ENCODE data around the gene MED25.
"Not testable (repeated sequence)": the region's sequence is repeated elsewhere in the genome, so short reads cannot be mapped to it uniquely, and the experiment has no call there.

Gene MED25

DNA sequence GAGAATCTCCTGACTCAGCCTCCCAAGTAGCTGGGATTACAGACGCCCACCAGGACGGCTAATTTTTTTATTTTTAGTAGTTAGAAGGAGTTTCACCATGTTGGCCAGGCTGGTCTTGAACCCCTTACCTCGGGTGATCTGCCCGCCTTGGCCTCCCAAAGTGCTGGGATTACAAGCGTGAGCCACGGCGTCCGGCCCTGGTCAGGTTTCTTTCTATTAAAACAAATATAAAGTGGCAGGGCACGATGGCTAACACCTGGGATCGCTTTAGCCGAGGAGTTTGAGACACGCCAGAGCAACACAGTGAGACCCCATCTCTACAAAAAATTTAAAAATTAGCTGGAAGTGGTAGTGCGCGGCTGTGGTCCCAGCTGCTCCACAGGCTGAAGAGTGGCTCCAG lies 1.5 kb upstream of the MED25 start:
- DNase-seq (ENCODE audit: low read depth), result no peak

- DNase-seq (ENCODE audit: low read depth), result no peak
Measured at GRCh38 chr19:49818649-49819370, 721 bp downstream of the MED25 start.

DNA sequence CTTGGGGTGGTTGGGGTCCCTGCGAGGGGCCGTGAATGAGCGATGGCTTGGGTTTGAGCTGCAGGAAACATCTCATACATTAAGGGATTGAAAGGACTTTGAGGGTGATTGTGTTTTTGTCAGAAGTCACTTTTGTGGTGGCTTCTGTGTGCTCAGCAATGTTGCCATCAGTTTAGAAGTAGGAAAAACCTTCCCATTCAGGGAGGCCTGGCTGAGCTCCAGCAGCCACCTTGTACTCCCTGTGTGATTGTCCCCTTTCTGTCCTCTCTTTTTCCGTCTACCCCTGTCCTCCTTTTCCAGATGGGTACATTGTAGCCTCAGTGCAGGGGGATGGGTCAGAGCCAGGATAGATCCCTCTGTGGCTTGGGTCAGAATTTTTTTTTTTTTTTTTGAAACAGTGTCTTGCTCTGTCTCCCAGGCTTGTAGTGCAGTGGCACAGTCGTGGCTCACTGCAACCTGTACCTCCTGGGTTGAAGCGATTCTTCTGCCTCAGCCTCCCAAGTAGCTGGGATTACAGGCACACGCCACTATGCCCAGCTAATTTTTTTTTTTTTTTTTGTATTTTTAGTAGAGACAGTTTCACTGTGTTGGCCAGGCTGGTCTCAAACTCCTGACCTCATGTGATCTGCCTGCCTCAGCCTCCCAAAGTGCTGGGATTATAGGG lies 1.5 kb downstream of the MED25 start:
- not testable (repeated sequence) for DNase-seq (ENCODE audit: low read depth)

- no peak for DNase-seq (ENCODE audit: low read depth)
Measured at GRCh38 chr19:49820125-49820524, 2.0 kb downstream of the MED25 start.

DNA sequence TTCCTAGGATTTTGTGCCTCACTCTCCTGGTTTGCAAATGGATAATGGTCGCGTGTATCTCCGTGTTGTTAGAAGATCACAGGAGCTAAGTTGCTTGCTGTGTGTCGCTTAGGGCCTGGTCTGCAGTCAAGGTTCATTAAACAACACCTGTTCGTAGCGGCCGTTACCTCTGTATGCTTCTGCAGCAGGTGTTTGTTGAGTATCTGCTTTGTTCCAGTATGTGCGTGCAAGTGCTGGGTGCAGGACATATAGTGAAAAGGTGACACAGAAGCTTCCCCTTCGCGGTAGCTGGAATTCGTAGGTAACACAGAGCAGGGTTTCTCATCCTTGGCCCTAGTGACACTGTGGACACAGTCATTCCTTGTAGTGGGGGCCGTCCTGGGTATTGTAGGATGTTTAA lies 5.4 kb downstream of the MED25 start:
- DNase-seq (ENCODE audit: low read depth), result no peak

DNA sequence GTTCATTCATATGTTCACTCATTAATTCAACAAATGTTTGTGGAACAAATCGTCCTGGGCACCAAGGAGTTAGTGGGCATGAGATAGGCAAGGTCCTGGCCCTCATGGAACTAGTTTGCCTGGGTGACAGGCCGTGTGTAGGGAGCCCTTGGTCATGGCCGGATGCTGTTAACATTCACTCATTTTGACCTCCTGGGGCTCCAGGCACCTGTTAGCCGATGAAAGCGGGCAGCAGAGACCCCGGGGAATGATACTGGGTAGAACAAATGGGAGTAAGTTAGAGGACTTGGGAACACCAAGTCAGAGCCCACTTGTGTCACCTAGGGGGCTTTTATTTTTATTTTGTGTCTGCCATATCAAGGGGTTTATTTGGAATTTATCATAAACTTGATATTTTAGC lies 6.6 kb downstream of the MED25 start:
- DNase-seq (ENCODE audit: low read depth), result no peak

- no peak for DNase-seq (ENCODE audit: low read depth)
Measured at GRCh38 chr19:49827034-49827433, 8.9 kb downstream of the MED25 start.

GRCh38 chr19:49829200-49829599 lies 11.1 kb downstream of the MED25 start:
- no peak for DNase-seq (ENCODE audit: low read depth)

- no peak for DNase-seq (ENCODE audit: low read depth)
Measured at GRCh38 chr19:49829721-49830120, 11.6 kb downstream of the MED25 start.

DNA sequence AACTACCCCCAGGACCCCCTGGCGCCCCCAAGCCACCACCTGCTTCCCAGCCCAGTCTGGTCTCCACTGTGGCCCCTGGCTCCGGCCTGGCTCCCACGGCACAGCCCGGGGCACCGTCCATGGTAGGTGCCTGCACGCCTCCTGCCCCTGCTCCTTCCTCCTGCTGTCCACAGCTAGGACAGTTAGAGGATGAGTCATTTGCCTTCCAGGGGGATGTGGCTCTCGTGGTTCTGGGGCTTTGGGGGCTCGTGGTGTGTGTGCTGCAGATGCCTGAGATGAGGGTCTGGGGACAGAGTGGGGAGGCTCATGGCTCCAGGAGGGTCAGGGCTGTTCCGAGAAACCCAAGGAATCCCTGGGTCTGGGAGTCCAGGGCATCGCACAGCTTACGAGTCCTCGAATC lies 12.7 kb downstream of the MED25 start:
- no peak for DNase-seq (ENCODE audit: low read depth)

- no peak for DNase-seq (ENCODE audit: low read depth)
Measured at GRCh38 chr19:49831592-49831991, 13.5 kb downstream of the MED25 start.

GRCh38 chr19:49832556-49832955 lies 14.5 kb downstream of the MED25 start:
- no peak for DNase-seq (ENCODE audit: low read depth)

GRCh38 chr19:49833599-49833998 lies 15.5 kb downstream of the MED25 start:
- DNase-seq (ENCODE audit: low read depth), result no peak

DNA sequence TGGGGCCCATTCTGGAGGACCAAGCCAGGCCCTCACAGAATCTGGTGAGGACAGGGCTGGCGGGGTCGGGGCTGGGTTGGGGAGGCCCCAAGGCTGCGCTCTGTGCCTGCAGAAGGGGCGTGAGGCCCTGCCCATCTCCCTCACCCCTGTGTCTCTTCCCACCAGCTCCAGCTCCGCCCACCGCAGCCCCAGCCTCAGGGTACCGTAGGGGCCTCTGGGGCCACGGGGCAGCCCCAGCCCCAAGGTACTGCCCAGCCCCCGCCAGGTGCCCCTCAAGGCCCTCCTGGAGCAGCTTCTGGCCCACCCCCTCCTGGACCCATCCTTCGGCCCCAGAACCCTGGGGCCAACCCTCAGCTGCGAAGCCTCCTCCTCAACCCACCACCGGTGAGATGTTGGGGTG lies 17.5 kb downstream of the MED25 start:
- DNase-seq (ENCODE audit: low read depth), result no peak

- no peak for DNase-seq (ENCODE audit: low read depth)
Measured at GRCh38 chr19:49836176-49837008, 18.3 kb downstream of the MED25 start.

GRCh38 chr19:49837009-49837310 lies 18.9 kb downstream of the MED25 start:
- no peak for DNase-seq (ENCODE audit: low read depth)

GRCh38 chr19:49837425-49837824 lies 19.3 kb downstream of the MED25 start:
- no peak for DNase-seq (ENCODE audit: low read depth)

- DNase-seq (ENCODE audit: low read depth), result no peak
Measured at GRCh38 chr19:49838885-49839588, 20.9 kb downstream of the MED25 start.

DNA sequence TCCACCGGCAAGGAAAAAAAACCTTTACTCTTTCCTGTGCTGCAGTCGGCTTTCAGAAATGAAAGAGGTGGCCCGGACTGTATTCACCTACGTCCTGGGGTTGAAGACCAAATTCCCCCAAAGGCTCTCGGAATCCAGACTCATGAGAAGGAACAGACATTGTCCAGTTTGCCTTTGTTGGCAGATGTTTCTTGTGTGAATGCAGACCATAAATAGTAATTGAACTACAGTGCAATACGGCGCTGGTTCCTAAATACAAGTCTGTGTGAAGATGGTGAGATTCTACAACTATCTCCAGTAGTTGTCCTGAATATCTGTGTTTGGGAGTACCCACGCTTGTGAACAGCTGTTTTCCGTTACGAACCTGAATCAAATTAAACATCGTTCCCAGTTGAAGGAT lies 21.6 kb downstream of the MED25 start:
- DNase-seq (ENCODE audit: low read depth), result no peak

DNA sequence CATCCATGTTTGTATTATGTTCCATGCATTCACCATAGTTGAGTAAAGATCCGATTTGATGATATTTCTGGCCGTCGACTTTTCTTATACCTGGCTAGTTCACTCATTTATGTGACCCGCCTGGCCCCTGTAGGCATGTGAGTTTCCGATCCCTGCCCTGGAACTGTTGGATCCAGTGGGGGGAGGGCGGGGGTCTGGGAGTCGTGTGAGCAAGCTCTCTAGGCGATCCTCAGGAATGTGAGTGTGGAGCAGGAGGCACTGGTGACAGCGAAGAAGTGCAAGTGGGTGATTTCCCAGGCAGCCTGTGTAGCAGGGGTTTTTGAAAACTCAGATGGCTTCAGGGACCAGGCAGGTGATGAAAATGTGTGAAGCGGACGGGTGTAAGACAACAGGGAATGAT lies 22.2 kb downstream of the MED25 start:
- DNase-seq (ENCODE audit: low read depth), result no peak

DNA sequence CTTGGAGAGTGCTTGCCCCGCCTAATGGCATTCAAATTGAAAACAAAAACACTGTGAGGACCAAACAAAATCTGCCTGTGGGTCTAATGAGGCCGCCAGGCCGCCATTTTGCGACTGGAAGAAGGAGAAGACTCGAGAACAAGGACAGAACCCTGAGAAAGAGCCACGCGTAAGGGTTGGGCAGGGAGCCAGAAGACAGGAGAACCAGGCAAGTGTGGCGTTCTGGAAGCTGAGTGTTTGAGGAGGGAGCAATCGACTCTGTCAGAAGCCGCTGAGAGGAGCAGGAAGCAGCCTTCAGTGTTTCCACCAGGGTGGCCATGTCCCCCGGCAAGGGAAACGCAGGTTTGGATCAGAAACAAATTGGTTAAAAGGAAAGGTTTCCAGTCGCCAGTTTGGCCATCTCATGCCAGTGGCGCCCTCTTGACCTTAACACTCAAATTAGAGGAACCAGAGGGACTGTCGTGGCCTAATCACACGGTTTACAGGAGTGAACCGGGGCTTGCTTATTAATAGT lies 22.7 kb downstream of the MED25 start:
- DNase-seq (ENCODE audit: low read depth), result no peak

- DNase-seq (ENCODE audit: low read depth), result no peak
Measured at GRCh38 chr19:49843265-49843664, 25.2 kb downstream of the MED25 start.
